Measurements from ENCODE around the gene SOX15.
A peak's percentile ranks its signal among the peaks of the same experiment; 100 is the strongest.

Gene SOX15

GRCh38 chr17:7589204-7589868 lies 558 bp downstream of the SOX15 start:
- no peak overlapping the region for H3K4me3 ChIP-seq (ENCODE audit: low read depth, low read length)
- TF ChIP-seq CTCF (IDR thresholded peaks at IDR 0.05; ENCODE audit: borderline replicate concordance, insufficient read depth, low read depth, low read length), result peak; percentile 90

DNA sequence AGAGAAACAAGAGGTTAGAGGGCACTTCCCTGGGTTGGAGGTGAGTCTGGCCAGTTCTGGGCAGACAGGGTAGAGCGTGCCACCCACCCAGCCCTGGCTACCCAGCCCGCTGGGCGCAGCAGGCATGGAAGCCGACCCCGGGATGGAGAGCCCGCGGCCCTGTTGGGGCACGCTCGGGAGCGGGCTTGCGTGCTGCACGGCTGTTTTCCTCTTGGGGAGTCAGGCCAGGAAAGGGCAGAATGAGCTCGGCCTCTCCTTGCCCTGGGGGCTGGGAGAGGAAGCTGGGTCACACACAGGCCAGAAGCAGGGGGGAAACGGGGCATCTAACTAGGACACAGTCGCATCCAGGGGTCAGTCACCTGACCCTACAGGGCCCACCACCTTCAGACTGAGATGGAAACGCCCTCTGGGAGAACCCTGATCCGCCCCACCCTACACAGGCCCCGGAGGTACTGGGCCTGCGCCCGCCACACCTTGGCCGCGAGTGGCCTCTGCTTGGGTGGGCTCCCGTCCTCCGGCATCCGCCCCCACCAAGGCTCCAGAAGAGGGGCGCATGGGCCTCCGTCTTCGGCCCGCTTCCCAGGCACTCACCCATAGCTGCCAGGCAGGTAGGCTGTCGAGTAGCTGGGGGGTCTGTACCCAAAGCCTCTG lies 1.2 kb downstream of the SOX15 start:
- TF ChIP-seq CTCF (IDR thresholded peaks at IDR 0.05; ENCODE audit: borderline replicate concordance, insufficient read depth, low read depth, low read length), result no peak
- H3K4me3 ChIP-seq (ENCODE audit: low read depth, low read length), result no peak overlapping the region

GRCh38 chr17:7587420-7588151 lies 2.3 kb downstream of the SOX15 start:
- no peak for TF ChIP-seq CTCF (IDR thresholded peaks at IDR 0.05; ENCODE audit: borderline replicate concordance, insufficient read depth, low read depth, low read length)
- no peak overlapping the region for H3K4me3 ChIP-seq (ENCODE audit: low read depth, low read length)

GRCh38 chr17:7586673-7587419 lies 3.0 kb downstream of the SOX15 start:
- H3K4me3 ChIP-seq (ENCODE audit: low read depth, low read length), result no peak overlapping the region
- TF ChIP-seq CTCF (IDR thresholded peaks at IDR 0.05; ENCODE audit: borderline replicate concordance, insufficient read depth, low read depth, low read length), result peak; percentile 53; the same call in 1 of the 2 replicates

DNA sequence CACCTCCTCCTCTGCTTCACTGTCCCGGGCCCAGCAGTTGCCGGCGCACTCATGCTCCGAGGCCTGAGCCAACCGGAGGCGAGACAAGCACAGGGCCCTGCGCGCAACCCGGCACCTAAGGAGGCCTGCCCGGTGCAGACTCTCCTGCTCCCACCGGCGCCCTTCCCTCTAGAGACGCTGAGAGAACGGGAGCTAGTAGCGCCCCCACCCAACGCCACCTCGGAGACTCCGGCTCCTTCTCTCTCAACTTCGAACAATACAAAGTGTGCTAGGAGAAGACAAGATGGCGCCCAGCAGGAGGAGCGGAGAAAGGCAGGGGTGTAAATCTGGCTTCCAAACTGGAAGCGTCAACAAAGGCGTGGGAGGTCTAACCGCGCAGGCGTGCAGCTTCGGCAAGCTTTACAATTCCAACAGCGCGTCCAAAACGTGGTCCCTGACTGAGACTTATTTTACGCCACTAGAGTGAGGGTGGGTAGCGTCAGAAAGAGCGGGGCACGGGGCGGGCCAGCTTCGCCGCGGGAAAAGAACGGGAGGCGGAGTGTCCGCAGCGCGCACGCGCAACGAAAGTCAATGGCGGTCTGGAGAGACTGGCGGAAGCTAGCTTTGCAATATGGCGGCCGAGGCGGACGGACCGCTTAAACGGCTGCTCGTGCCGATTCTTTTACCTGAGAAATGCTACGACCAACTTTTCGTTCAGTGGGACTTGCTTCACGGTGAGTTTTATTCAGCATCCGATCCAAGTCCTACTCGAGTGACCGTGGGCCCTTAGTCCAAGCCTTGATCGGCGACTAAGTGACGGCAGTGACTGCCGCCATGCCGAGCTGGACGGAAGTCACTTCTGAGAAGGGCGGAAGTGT lies 6.4 kb downstream of the SOX15 start, which contains the start of gene MPDU1:
MPDU1 (plus strand) TSS at position 600 of the 857 bp plus-strand sequence; CDS start at position 611, 11 bp downstream.
- TF ChIP-seq CTCF (IDR thresholded peaks at IDR 0.05; ENCODE audit: borderline replicate concordance, insufficient read depth, low read depth, low read length), result no peak
- peak within 1 kb of the TSS; percentile 70 for H3K4me3 ChIP-seq (ENCODE audit: low read depth, low read length)

All from GM12875 (cell line).